GM21360 (cell line): ENCODE measurements around the gene OS9.

Experiments
- ATAC-seq: cut with Tn5 transposase; IDR thresholded peaks from one replicate; pipeline ENCODE4 v1.9.1; 2021; ENCODE audit warnings: mild to moderate bottlenecking, moderate library complexity; ENCODE audit not compliant: unreplicated experiment

OS9 gene

DNA sequence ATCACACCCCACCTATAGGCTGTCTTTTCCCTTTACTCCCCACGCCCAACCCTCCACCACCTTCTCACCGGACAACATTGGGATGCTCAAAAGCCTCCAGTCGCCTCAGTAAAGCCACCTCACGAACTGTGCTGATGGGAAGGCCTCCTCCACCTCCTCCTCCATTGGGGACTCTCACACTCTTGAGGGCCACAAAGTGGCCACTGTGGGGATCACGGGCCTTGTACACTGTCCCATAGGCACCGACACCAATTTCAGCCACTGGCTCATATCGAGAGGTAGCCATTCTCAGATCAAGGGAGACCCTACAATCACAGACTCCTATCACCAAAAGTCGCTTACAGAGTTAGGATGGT is 57.5 kb downstream of the OS9 start:
- no peak for ATAC-seq

DNA sequence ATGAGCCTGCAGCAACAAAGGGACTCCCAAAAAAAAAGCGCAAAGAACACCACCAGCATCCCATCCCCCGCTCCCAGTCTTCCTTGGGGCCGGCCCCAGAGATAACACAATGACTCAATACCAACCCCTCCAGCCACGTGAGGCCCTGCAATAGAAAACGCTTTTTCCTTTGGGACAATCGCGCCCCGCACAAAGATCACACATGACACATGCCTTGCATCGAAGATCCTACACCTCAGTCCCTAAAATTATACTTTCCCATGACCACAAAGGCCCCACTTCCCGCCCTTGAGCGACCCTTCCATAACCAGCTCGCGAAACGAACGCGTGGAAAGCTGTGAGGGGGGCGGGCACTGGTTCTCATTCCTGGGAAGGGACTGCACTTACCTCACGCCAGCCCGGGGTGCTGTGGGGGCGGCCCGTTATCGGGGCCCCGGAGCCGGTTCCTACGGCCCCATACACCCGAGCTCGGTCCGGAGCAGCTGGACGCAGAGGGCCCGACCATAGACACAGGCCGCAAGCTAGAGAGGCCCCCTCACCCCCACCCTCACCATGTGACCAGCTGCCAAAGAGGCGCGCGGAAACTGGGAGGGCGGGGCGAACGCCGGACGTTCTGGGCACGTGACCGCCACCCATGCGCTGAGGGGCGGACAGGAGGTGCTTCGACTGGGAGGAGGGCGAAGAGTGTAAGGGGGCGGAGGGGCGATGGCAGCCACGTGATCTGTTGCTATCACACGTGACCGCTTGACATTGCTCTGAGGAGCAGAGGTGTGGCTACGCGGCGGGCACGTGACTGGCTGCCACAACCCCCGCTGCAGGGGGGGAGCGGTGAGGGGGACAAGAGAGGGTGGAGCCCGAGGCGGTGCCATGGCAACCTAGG is 58.1 kb downstream of the OS9 start, which contains the start of gene CDK4:
Gene CDK4 (minus strand): TSS at position 523 of the 880 bp plus-strand sequence. CDS start 593 bp downstream, outside the sequence.
- ATAC-seq = peak; percentile 65

DNA sequence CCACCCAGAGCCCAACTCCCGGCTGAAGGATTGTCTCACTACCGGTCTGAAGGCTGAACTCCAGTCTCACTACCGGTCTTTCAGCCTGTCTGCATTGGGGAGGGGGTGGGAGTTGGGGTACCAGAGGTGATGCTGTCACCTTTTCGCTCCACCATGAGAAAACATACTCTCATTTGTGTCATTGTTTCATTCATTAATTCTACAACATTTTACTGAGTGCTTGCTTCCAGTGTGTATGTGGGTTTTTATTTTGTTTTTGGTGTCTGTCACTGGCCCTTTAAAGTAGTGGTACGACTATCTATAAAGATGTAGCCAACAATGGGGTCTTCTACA is 58.7 kb downstream of the OS9 start:
- ATAC-seq = no peak

DNA sequence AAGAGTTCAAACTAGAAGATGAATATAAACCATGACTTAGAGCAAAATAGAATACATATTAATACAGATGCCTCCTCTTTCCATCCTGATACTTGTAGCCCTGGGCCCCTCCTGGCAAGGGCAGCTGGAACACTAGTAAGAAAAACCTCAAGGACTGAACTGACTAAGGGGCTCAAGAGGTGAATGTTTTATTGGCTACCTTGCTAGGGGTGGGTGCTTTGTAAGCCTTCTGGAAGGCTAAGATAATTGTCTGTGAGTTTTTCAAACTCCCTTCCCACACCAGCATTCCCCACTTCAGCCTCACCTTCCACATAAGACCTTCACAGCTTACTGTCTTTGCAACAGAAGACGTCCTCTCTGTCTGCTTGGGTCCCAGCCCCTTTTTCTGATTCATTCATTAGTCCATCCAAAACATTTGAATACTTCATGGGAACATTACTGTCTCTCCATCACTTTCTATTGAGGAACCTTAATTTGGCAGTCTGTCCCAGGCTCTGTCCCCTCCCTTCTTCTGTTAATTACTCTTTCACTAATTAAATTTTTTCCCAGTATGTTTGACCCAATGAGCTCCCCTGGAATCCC is 59.9 kb downstream of the OS9 start:
- no peak for ATAC-seq

GRCh38 chr12:57754411-57755193 is 60.7 kb downstream of the OS9 start, which contains the start of gene MARCHF9:
Gene MARCHF9 (plus strand): TSS chr12:57755103. CDS start chr12:57755529, 426 bp downstream.
- ATAC-seq = peak; percentile 38

DNA sequence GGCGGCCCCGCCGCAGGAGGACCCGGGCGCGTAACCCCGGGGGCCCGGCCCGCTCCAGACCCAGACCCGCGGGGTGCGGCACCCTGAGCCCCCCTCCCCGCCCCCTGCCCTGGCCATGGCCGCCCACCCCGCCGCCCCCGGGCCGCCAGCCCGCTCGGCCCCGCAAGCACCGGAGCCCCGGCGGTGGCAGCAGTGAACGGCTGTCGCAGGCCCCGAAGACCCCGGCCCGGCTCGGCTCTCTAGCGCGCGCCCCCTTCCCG is 61.2 kb downstream of the OS9 start:
- no peak for ATAC-seq

GRCh38 chr12:57755454-57756372 is 61.8 kb downstream of the OS9 start:
- no peak for ATAC-seq

GRCh38 chr12:57756406-57757341 is 62.7 kb downstream of the OS9 start:
- no peak for ATAC-seq

- ATAC-seq = no peak
Measured at GRCh38 chr12:57757771-57758170, 63.8 kb downstream of the OS9 start.

DNA sequence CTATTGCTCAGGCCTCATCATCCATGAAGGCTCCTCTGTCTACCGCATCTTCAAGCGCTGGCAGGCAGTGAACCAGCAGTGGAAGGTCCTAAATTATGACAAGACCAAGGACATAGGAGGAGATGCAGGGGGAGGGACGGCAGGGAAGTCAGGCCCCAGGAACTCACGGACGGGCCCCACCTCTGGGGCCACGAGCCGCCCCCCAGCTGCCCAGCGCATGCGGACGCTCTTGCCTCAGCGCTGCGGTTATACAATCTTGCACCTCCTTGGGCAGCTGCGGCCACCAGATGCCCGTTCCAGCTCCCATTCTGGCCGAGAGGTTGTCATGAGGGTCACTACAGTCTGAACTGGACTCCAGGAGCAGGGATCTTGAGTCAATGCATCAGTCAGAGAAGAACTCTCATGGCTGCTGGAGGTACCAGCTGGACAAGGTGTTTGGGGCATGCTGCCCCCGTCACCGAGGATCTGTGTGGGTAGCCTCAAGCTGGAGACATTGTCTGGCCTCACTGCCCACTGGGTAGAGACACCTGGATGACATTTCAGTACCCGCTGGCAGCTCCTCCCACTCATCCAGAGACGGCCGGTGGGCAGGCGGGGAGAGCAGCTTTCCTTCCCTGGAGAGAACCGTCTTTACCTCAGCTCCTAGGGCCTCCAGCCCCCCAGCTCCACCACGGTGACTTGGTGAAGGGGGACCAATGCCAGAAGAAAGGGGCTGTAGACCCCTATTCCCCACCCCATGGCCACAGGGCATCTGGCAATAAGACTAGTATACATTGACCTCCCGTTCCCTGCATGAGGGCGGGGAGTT is 64.8 kb downstream of the OS9 start:
- ATAC-seq = no peak

GRCh38 chr12:57759360-57759980 is 65.5 kb downstream of the OS9 start:
- no peak for ATAC-seq

DNA sequence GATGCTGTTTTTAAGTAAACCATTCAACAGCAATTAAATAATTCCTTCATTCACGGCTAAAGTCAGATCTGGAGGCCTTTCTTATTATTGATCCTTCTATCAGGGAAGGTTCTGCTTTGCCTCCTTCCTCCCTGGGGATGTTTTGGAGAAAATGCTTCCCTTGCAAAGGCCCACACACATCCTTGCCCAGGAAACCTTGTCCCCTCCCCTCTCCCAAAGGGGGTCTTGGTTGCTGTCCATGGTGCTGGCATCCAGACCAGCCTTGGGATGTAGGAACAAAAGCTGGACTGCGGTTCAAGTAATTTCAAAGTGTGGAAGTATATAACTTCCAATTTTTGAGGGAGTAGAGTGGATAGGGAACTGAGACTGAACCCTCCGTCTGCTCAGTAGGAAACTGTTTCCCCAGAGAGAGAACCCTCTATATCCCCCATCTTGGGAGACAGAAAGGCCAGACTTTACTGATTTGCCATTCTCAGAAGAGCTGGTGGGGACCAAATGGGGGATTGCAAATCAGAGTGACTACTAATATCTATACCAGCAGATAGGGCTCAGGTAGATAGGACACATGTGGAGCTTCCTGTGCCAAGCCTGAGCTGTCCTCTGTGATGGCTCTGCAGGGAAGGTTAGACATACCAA is 66.5 kb downstream of the OS9 start:
- no peak for ATAC-seq

GRCh38 chr12:57761391-57761998 is 67.6 kb downstream of the OS9 start:
- no peak for ATAC-seq

- no peak for ATAC-seq
Measured at GRCh38 chr12:57762463-57762862, 68.5 kb downstream of the OS9 start.

DNA sequence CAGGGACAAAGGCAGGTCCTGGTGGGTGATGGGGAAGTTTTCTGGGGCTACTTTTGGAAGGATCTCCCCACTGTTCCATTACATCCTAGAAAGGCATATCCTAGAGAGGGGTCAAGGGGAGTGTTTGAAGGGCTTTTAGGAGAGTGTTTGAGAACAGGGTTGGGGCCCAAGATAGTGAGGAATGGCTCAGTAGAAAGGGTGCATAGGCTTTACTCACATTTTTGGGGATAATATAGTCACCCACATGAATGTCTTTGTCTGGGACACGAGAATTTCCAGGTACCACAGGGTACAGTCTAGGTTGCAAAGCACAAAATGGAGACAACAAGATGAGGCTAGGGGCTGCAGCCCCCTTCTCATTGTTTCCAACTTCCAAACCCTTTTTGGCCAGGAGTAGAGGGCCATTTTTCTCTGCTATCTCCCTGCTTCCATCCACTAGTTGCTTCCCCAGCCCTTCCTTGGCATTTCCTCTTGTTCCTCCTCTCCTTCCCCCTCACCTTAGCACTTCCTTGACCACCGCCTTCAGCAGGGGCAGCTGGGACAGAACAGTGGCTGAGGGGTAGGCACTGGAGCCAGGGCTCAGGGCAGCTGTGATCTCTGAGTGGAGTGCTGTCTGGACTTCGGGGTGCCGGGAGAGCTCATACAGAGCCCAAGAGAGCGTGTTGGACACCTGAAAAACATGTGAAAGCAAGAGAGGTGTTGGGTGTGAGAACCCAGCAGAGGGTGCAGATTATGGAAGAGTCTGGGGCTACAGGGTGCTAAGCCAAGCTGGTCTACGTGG is 70.1 kb downstream of the OS9 start:
- ATAC-seq = no peak

DNA sequence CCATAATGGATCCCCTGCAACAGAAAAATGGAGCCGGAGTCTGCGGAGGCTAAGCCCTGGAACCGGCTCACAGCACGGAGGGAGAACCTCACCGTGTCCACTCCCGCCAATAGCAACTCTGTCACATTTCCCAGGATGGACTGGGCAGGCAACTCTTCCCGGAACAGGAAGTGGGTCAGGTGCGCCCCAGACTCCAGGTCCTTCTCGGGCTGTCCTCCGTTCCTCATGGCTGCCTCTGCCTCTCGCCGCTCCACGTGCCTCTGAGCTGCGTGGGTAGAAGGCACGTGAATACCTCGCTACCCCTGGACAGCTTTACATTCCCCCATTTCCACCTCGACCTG is 70.7 kb downstream of the OS9 start:
- ATAC-seq = no peak
